ENCODE measurements around the gene NAA60. TPM values are rescaled to one million over a fixed set of nuclear protein-coding genes. Genes with fewer than 3 reads are reported as not detected.
"Not testable (repeated sequence)": the region's sequence is repeated elsewhere in the genome, so short reads cannot be mapped to it uniquely, and the experiment has no call there.

NAA60 gene
- total RNA-seq, 2 experiments from 2014 or later, result 24.6 TPM

GRCh38 chr16:3523281-3523680 is 79.8 kb downstream of the NAA60 start:
- no peak for ATAC-seq
- Mint-ChIP-seq H3K27ac (no peak overlapping the region), H3K27me3 (no peaks in the 10 kb centered on the region), H3K4me3 (no peak overlapping the region), H3K36me3 (ENCODE audit: low read depth) (peaks cover 7% of the 10 kb centered on the region), H3K9me3 (no peaks in the 10 kb centered on the region), H3K4me1 (ENCODE audit: low read depth) (peaks cover 10% of the 10 kb centered on the region)
- DNase-seq, result no peak
- intact Hi-C loops (cut with micrococcal nuclease), result loop anchor here (10.0 kb wide), 1 partner anchor 122 kb away; no protein-coding TSS in a partner anchor
- CTCF ChIA-PET, result interaction anchor here (0.6 to 1.4 kb wide), 2 partner anchors 8 to 15 kb away, joined by 3 read pairs; no protein-coding TSS in a partner anchor
- TF ChIP-seq, protein P1, sequence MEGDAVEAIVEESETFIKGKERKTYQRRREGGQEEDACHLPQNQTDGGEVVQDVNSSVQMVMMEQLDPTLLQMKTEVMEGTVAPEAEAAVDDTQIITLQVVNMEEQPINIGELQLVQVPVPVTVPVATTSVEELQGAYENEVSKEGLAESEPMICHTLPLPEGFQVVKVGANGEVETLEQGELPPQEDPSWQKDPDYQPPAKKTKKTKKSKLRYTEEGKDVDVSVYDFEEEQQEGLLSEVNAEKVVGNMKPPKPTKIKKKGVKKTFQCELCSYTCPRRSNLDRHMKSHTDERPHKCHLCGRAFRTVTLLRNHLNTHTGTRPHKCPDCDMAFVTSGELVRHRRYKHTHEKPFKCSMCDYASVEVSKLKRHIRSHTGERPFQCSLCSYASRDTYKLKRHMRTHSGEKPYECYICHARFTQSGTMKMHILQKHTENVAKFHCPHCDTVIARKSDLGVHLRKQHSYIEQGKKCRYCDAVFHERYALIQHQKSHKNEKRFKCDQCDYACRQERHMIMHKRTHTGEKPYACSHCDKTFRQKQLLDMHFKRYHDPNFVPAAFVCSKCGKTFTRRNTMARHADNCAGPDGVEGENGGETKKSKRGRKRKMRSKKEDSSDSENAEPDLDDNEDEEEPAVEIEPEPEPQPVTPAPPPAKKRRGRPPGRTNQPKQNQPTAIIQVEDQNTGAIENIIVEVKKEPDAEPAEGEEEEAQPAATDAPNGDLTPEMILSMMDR (IDR thresholded peaks at IDR 0.05), result no peak
- POLR2A ChIA-PET, result no interaction called here

DNA sequence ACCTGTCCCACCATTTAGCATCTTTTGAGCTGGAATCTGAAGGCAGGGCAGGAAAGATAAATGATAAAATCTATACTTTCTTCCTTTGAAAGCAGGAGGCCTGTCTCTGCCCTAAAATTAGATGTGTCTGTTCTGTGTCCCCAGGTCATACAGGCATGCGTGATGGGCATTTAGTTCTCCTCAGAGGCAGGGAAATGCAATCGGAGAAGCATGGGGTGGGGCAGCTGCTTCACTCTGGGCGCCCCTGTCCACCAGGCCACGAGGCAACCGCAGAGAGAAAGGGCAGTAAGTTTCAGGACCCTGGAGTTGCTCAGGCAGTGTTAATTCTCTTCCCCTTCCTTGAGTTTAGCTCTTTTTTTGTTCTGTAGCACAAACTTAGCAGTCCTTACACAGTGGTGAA is 82.5 kb downstream of the NAA60 start:
- H3K4me3 Mint-ChIP-seq, result no peak overlapping the region

GRCh38 chr16:3527216-3527829 is 83.8 kb downstream of the NAA60 start:
- H3K4me1 Mint-ChIP-seq (ENCODE audit: low read depth), result peaks cover 10% of the 10 kb centered on the region
- intact Hi-C loops (cut with micrococcal nuclease), result loop anchor here (10.0 kb wide), 1 partner anchor 117 kb away; no protein-coding TSS in a partner anchor
- POLR2A ChIA-PET, result not testable (repeated sequence)

More for the DNA sequence above, 82.5 kb downstream of the NAA60 start:
- intact Hi-C loops (cut with micrococcal nuclease), result loop anchor here (10.0 kb wide), 1 partner anchor 119 kb away; no protein-coding TSS in a partner anchor
- H3K36me3 Mint-ChIP-seq (ENCODE audit: low read depth), result peaks cover 10% of the 10 kb centered on the region
- H3K9me3 Mint-ChIP-seq, result no peaks in the 10 kb centered on the region
- H3K4me1 Mint-ChIP-seq (ENCODE audit: low read depth), result peaks cover 10% of the 10 kb centered on the region
- POLR2A ChIA-PET, result no interaction called here
- H3K27ac Mint-ChIP-seq, result no peak overlapping the region
- no peaks in the 10 kb centered on the region for H3K27me3 Mint-ChIP-seq
- DNase-seq (no peak), ATAC-seq (no peak)
- CTCF ChIA-PET, result interaction anchor here (1.1 to 1.7 kb wide), 4 partner anchors 13 to 139 kb away, joined by 3 to 7 read pairs (median 4); partner anchors contain the start of gene SLX4
- TF ChIP-seq, protein P1 (IDR thresholded peaks at IDR 0.05), result no peak

GRCh38 chr16:3528406-3528805 is 84.9 kb downstream of the NAA60 start:
- Mint-ChIP-seq H3K27ac (no peak overlapping the region), H3K4me1 (ENCODE audit: low read depth) (peaks cover 10% of the 10 kb centered on the region), H3K27me3 (no peaks in the 10 kb centered on the region), H3K4me3 (no peak overlapping the region), H3K36me3 (ENCODE audit: low read depth) (peaks cover 9% of the 10 kb centered on the region), H3K9me3 (no peaks in the 10 kb centered on the region)
- ChIA-PET POLR2A (interaction anchor here (0.9 kb wide), 1 partner anchor 16 kb away, joined by 3 read pairs; no protein-coding TSS in a partner anchor), CTCF (interaction anchor here (0.6 to 0.9 kb wide), 2 partner anchors 14 to 107 kb away, joined by 3 read pairs; no protein-coding TSS in a partner anchor)
- ATAC-seq, result peak; percentile 39
- intact Hi-C loops (cut with micrococcal nuclease), result loop anchor here (10.0 kb wide), 1 partner anchor 116 kb away; no protein-coding TSS in a partner anchor
- DNase-seq, result peak; percentile 16
- TF ChIP-seq, protein P1 (IDR thresholded peaks at IDR 0.05), result no peak

More at GRCh38 chr16:3527216-3527829, 83.8 kb downstream of the NAA60 start:
- H3K9me3 Mint-ChIP-seq, H3K27ac Mint-ChIP-seq, ATAC-seq, H3K27me3 Mint-ChIP-seq, H3K4me3 Mint-ChIP-seq: not testable (repeated sequence)
- CTCF ChIA-PET, result interaction anchor here (0.6 to 1.7 kb wide), 5 partner anchors 9 to 138 kb away, joined by 3 to 7 read pairs (median 4); no protein-coding TSS in a partner anchor
- DNase-seq, result peak; percentile 82
- TF ChIP-seq, protein P1 (IDR thresholded peaks at IDR 0.05), result peak; percentile 70
- peaks cover 13% of the 10 kb centered on the region for H3K36me3 Mint-ChIP-seq (ENCODE audit: low read depth)

GRCh38 chr16:3529175-3529574 is 85.7 kb downstream of the NAA60 start:
- ATAC-seq, result no peak
- H3K4me1 Mint-ChIP-seq (ENCODE audit: low read depth), result peaks cover 10% of the 10 kb centered on the region
- ChIA-PET CTCF (interaction anchor here (0.6 kb wide), 1 partner anchor 108 kb away, joined by 3 read pairs; no protein-coding TSS in a partner anchor), POLR2A (interaction anchor here (1.0 kb wide), 1 partner anchor 12 kb away, joined by 4 read pairs; no protein-coding TSS in a partner anchor)
- TF ChIP-seq, protein P1 (IDR thresholded peaks at IDR 0.05), result no peak
- H3K36me3 Mint-ChIP-seq (ENCODE audit: low read depth), result peaks cover 8% of the 10 kb centered on the region
- DNase-seq, result no peak
- H3K4me3 Mint-ChIP-seq, result no peak overlapping the region
- no peak overlapping the region for H3K27ac Mint-ChIP-seq
- H3K27me3 Mint-ChIP-seq, result no peaks in the 10 kb centered on the region
- intact Hi-C loops (cut with micrococcal nuclease), result loop anchor here (10.0 kb wide), 1 partner anchor 116 kb away; no protein-coding TSS in a partner anchor
- H3K9me3 Mint-ChIP-seq, result no peaks in the 10 kb centered on the region
